Measurements from ENCODE around the gene LRP6.
"Not testable (repeated sequence)": the region's sequence is repeated elsewhere in the genome, so short reads cannot be mapped to it uniquely, and the experiment has no call there.

The LRP6 gene

DNA sequence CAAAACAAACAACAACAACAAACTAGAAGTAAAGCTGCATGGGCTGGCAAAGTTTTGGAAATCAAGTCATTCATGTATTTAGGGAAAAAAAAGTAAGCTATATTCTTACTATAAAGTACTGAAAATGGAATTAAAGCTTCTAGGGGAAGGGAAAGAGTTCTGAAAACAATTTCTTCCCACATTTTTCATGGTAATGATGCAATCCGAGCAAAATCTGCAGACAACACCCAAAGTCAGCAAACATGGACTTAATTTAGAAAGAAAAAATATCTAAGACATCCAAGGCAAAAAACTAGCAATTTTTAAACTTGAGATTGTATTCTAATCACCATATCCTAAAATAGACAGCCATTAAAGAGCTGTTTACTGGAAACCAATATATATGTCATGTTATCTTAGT is 86.3 kb downstream of the LRP6 start:
- peak; percentile 28 to 44 for DNase-seq (ENCODE audit: low read depth in 2 of 2)

DNA sequence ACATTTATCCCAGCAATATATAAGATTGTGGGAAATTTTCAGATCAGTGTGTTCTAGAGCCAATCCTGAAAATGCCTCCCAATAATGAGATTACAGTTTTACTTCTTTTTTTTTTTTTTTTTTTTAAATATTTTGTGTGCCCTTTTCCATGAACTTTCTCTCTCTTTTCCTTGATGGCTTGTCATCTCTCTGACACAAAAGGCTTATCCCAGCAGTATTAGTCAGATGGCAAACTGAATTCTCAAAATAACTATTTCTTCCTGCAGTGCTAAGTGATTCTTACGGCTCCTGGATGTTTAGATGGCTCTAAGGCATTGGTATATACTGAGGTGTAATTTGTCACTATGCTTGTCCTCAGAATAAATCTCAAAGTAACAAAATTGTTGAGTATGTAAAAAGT is 86.7 kb downstream of the LRP6 start:
- no peak for DNase-seq (ENCODE audit: low read depth in 2 of 2)

DNA sequence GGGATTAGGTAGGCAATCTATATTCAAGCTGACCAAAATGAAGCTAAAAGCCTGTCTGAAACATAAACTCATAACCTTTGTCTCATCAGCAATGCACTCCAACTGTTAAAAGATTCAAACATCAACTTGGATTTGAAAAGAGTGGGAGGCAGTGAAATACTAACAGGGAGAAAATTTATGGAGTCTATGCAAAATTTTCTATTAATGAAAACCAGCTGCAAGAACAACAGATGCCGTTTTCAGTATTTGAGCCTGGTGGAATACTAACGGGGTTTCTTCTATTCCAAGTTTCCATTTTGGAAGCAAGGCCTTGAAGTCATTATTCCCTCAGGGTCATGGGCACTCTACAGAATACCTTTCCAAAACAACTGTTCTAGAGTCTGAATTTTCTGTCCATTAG is 88.3 kb downstream of the LRP6 start:
- peak; percentile 31 to 37 for DNase-seq (ENCODE audit: low read depth in 2 of 2)

DNA sequence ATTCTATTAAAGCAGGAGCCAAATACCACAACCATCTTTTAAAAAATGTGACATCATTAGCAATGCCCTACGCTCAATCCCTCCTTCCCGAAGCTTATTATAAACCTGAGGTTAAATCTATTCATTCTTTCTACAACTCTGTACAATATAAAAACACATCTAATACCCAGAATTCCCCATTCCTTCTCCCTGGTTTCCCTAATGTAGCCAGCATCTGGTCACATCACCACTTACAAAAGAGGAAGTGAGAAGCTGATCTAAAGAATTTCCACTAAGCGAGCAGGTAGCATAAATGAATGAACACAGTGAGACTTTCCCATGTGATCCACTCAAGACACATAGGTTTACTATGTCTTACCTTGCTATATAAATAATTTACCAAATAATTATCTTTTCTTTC is 90.4 kb downstream of the LRP6 start:
- DNase-seq (ENCODE audit: low read depth in 2 of 2), result no peak

DNA sequence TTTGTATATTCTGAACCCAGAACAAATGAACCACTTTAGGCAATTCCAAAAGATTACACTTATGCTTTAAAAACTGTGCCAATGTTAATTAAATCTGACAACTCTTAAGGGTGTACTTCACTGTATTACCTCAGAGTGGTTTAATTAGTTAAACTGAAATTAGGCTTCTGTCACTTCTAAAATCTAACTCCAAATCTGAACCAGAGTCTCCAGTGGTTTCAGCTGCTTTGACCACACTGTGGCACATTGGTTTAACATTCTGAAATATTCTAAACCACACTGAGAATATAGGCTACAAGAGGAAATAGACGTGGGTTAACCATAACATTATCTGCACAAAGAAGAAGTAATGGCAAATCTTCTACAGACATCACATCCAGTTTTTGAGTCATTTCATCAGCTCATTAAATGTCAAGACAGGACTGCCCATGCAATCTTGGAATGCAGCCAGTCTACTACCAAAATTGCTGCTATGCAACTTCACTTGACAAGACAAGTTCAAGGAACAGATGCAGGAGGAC is 94.8 kb downstream of the LRP6 start:
- peak; percentile 46 to 49 for DNase-seq (ENCODE audit: low read depth in 2 of 2)

DNA sequence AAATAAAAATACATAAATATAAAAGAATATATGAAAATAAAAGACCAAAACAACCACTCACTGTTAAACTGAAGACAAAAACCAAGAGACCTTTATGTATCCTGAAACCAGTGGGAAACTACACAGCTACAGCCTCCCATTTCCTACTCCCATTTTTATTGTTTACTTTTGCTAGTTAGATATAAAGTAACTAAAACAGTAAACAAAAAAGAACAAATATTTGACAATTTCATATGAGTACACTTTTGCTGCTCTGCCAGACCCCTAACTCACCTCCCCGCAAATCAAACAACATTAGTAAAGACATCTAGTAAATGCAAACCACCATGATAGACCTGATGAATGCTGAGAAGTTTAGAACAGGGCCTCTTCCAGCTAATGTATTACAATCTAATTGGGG is 99.0 kb downstream of the LRP6 start:
- no peak for DNase-seq (ENCODE audit: low read depth in 2 of 2)

DNA sequence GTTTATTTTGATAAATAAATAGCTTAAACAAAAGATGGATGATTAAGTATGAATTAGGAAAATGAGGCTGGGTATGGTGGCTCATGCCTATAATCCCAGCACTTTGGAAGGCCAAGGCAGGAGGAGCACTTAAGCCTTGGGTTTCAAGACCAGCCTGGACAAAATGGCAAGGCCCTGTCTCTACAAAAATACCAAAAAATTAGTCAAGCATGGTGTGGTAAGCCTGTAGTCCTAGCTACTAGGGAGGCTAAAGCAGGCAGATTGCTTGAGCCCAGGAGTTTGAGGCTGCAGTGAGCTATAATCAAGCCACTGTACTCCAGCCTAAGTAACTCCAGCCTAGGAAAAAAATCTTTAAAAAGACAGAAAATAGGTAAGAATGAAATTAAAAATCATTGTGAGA is 100.1 kb downstream of the LRP6 start:
- no peak for DNase-seq (ENCODE audit: low read depth in 2 of 2)

DNA sequence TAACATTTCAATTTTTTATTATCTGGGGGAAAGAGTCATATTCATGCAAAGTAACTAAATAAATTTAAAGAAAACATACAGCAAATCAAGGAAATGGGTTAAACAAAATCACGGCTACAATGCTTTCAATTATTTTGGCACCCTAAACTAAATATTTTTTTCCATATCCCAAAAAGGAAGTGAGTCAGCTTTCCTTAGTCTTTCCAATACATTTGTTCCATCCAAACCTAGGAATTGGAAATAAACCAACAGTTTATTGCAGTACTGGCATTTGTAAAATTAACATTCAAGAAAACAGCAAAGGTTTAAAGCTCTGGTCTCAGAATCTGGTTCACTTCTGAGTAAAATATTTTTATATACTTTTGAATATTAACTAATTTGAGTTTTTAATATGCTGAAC is 106.9 kb downstream of the LRP6 start:
- DNase-seq (ENCODE audit: low read depth in 2 of 2), result peak in 1 of 2 experiments; percentile 14

DNA sequence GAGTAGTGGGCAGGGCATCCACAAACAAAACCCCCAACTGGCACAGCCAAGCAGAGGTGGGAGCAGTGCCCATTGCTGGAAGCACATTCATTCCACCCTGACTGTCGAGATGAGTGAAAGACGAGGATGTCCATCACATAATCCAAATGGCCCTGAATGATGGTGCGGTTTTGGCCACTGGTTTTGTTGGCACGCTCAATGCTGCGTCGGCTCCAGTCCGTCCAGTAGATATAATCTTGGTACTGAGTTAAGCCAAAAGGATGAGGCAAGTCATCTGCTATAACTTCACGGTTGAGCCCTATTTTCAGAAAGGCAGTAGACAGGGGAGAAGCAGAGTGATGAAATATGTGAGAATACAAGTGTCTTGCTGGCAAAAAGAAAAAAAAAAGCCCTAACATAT is 108.0 kb downstream of the LRP6 start:
- no peak for DNase-seq (ENCODE audit: low read depth in 2 of 2)

DNA sequence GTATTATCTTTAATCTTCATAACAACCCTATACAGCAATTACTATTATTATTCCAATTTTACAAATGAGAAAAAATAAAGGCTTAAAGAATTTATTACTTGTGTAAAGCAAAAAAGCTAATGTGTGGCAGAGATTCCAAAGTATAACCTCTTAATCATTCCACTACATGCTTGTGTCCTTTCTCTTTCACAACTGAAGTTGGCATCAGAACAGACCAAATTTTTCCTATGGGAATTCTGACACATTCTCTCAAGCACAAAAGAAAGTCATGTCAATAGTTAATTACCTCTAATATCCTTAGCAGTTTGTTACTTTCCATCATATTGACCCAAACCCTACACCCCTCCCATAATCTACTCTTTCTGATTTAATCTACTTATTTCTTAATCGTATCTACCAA is 109.4 kb downstream of the LRP6 start:
- DNase-seq (ENCODE audit: low read depth in 2 of 2), result no peak

DNA sequence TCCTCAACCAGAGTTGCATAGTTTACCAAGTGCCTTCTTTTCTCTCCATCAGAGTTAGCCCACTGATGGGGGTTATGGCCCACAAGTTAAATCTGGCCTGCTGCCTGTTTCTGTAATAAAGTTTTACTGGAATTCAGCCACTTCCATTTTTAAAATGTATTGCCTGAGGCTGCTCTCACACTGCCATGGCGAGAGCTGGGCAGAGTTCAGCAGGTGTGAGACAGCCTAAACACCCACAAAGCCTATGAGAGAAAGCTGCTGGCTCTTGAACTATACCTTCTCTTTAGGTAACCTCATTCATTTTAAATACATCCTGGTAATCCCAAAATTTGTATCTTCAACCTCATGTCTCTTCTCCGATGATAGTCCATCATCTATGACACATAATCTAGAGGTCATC is 110.0 kb downstream of the LRP6 start:
- DNase-seq (ENCODE audit: low read depth in 2 of 2), result no peak

DNA sequence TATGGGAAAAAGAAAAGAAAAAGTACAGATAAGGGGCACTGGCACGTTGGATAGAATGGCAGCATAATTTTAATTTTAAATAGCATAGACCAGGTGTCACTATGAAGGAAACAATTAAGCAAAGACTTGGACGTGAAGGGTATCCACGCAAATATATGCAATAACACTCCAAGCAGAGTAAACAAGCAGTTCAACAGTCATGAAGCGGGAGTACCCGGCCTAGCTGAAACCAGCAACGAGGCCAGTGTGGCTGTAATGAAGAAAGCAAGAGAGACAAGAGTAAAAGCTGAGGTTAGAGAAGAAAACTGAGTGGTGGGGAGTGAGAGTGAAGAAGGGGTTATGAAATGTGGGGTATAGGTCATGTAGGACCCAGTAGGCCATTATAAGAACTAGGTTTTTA is 110.7 kb downstream of the LRP6 start:
- no peak for DNase-seq (ENCODE audit: low read depth in 2 of 2)

DNA sequence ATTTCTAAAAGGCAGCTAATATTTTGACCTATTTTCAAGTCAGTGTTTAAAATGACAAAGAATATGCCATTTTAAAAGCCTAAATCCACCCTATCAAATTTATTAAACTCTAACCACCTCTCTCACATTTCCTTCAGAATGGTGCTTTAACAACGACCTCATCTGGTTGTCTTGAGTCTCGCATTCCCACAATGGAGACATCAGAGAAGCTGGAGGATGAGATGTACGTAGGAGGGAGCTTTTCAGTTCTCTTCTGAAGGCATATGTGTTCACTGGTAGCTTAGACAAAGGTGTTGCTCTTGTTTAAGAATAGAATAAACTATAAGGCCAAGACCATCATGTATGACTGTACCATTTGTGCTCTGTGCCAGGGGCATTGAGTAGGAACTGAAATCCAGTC is 113.2 kb downstream of the LRP6 start:
- no peak for DNase-seq (ENCODE audit: low read depth in 2 of 2)

DNA sequence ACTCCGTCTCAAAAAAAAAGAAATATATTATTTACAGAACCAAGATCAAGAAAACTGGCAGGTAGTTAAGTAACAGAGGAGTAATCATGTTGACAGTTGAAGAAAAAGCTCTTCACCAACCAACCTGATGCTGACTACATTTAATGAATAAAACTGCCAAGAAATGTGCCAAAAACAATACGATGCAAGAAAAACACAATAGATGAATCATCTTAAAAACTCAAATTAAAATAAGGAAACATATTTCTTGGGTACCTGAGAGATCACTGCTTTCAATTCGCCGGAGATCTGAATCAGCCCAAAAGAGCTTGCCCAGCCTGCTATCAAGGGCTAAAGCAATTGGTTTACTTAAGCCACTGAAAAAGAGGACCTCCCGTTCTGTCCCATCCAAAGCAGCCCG is 119.7 kb downstream of the LRP6 start:
- DNase-seq (ENCODE audit: low read depth in 2 of 2), result no peak

DNA sequence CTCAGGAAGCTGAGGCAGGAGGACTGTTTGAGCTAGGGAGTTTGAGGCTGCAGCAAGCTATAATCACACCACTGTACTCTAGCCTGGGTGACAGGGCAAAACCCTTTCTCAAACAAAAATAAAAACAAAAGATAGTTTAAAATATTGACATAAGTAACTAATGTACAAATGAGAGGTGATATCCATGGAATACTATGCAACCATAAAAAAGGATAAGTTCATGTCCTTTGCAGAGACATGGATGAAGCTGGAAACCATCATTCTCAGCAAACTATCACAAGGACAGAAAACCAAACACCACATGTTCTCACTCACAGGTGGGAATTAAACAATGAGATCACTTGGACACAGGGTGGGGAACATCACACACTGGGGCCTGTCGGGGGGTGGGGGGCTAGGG is 122.3 kb downstream of the LRP6 start:
- DNase-seq (ENCODE audit: low read depth in 2 of 2), result not testable (repeated sequence)

DNA sequence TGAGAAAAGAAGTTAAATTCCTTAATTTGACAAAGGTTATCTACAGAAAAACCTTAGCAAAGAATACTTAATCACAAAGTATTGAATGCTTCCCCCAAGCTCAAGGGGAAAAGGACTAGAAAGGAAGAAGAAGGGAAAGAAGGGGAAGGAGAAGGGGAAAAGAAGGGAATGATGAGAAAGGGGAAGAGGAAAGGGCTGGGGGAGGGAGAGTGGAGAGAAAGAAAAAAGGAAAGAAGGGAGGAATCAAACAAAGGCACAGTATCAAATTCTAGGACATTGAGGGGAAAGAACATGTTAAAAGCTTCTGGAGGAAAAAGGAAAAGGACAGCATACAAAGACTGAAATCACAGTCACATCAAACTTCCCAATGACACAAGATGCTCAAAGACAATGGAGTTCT is 125.8 kb downstream of the LRP6 start:
- DNase-seq (ENCODE audit: low read depth in 2 of 2), result no peak

DNA sequence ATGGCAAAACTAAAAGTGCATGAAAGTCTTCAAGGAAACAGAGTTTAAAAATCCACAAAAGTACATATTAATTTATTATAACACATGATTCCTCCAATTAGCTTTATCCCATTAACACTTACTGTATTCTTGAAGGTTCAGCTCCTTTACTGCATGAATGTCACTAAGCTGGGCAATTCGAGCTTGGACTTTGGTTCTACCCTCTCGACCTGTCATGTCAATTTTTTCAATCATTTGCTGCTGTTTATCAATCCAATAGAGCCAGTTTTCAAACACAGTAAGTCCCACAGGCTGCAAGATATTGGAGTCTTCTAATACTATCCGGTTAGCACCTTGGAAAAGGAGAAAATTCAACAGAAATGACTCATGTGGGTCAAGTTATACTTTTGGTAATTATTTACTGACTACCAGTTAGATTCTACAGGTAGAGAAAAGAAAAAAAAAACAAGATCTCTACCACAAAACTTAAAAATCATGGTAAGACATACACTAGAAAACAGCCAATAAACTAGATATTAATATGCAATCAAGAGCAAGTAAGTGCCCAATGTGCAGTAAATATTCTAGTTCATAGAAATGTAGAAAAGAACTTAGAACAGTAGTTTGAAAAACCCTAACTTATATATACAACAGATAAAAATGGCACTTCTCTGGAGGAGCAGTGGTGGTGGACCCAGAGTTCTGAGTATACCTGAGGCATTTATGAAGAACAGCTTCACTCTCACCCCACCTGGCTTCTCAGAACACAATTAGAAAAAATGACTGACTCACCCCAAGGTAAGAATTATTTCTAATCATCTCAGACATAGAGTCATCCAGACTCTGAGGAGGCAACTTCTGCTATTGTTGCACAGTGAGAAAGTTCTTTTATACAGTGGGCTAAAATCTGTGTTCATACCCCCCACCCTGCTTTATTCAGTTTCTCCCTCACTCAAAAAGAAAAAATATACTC is 128.4 kb downstream of the LRP6 start:
- no peak for DNase-seq (ENCODE audit: low read depth in 2 of 2)

DNA sequence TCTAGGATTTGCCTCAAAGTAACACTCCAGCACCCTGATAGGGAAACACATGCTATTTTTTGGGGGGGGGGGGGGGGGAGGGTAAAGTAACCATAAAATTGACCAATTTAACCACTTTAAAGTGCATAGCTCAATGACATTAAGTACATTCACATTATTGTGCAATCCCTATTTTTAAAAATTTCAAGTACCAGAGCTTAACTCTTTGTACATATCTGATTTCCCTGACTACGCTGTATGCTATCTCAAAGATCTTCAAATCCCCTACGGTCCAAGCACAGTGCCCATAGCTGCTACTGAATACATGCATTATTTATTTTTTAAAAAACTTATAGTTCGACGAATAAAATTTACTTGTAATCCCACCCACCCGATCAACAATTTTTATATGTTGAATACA is 133.1 kb downstream of the LRP6 start:
- DNase-seq (ENCODE audit: low read depth in 2 of 2), result no peak

DNA sequence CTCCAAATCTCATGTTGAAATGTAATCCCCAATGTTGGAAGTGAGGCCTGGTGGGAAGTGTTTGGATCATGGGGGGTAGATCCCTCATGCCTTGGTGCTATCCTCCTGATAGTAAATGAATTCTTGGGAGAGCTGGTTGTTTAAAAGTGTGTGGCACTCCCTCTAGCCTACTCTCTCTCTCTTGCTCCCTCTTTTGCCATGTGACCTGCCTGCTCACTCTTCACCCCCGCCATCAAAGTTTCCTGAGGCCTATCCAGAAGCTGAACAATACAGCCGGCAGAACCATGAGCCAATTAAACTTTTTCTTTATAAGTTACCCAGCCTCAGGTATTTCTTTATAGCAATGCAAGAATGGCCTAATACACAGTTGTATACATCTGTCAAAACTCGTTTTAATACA is 133.6 kb downstream of the LRP6 start:
- DNase-seq (ENCODE audit: low read depth in 2 of 2), result no peak

DNA sequence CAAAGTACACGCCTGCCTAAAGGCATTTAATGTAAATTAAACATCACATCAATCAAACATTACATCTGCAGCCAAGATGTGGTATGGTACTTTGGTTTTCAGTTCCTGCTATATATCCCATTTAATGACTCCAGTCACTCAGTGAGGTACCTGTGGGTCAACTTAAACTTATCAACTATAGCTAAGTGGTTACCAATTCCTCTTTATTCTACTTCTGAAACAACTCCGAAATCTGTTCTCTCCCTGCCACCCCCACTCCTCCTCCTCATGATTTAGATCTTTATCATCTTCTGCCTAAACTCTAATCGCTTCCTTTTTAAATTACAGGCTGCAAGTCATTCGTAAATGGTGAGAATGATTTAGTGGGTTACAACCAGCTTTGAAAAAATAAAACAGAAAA is 138.2 kb downstream of the LRP6 start:
- DNase-seq (ENCODE audit: low read depth in 2 of 2), result no peak

DNA sequence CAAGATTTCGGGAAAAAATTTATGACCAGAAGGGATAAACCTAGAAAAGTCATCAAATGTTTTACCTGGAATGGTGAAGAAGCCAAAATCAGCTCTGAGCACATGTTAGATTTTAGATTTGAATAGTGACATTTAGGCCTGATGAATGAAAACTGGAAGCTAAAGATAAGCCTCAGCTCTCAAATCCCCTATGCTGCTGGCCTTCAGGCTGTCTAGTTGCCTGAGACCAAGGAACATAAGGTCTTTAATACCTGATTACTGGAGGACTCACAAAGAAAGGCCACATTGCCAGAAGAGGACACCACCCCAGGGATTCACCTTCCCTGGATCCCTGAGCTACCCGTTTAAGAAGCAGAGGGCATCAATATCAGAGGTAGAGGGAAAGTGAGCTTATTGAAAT is 139.5 kb downstream of the LRP6 start:
- DNase-seq (ENCODE audit: low read depth in 2 of 2), result no peak

DNA sequence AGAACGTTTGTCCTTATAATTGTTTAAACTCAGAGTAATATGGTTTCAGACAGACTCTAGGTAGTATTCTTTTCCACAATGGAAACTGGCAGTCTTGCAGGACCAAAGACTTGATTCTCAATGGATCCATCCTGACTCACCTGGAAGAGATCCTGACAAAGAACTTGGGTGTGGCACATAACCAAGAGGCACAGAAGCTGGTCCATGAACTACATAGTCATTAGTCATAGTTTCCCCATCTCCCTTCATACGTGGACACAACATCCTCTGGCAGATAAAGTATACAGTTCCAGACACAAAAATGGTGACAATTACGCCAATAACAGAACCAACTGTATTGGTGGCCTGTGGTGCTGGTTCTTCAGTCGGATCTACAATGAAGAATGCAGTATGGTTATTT is 140.3 kb downstream of the LRP6 start:
- DNase-seq (ENCODE audit: low read depth in 2 of 2), result no peak

DNA sequence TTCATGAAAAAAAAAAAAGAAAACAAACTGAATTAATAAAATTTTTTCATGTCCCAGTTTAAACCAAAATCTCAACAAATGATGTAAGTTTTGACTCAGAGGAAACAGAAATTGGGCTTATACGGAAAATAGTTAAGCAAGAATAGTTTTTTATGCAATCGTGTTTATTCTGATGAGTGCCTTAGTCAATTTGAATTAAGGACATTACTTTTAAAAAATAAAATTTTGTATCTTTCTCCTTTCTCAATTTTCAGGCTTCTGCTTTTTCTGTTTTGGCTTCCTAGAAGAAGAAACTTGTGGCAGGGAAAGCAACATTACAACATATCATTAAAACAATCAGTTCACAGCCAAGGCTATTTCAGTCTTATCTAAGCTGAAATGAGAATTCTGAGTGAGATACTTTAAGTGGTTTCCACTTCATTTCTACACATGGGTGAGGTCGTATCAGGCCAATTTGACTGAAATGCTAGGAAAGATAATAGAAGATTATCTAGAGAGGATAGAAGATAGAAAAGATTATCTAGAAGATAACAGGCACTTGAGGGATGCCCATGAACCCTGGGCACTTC is 143.7 kb downstream of the LRP6 start:
- DNase-seq (ENCODE audit: low read depth in 2 of 2), result no peak
